ENCODE results near the gene EGFL8. TPM values are rescaled to one million over a fixed set of nuclear protein-coding genes. Genes with fewer than 3 reads are reported as not detected.

EGFL8 gene
- total RNA-seq, 2 experiments from 2014 or later = 11.4 to 13.1 TPM

DNA sequence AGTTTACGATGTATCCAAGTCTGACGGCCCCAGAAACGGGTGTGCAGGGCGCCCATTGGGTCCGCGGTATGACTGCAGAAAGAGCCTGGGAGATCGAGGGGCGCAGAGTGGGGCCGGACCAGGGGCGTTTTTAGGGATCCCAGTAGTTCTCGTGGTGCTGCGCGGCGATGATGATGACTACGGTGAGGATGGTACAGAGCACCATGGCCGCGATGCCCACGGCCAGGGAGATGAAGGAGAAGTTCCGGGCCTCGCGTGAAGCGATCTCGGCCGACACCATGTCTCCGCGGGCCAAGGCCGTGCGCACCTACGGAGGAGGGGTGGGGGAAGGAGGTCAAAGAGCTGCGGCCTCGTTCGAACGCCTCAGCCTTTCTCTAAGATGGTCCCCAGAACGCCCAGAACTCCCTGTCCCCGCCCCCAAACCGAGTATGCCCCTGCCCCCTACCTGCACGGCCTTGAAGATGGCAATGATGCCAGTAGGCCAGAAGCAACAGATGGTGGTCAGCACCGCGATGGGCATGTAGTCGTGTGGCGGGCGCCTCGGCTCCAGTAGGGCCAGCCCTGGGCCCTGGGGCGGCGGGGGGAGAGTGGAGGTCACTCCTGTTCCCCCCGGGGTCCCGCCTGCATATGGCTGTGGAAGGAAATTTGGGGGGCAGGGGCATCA, 15.2 kb upstream of the EGFL8 start:
- CTCF ChIA-PET = interaction anchor here (0.8 kb wide), 1 partner anchor 21 kb away, joined by 3 read pairs; the partner anchor contains the start of gene ATF6B
- peaks cover 63% of the 10 kb centered on the region for H3K27me3 Mint-ChIP-seq

GRCh38 chr6:32149932-32150870, 14.2 kb upstream of the EGFL8 start:
- Mint-ChIP-seq H3K27me3 (peaks cover 63% of the 10 kb centered on the region), H3K9me3 (ENCODE audit: low read depth) (no peaks in the 10 kb centered on the region), H3K36me3 (no peaks in the 10 kb centered on the region), H3K27ac (no peak overlapping the region), H3K4me1 (peaks cover 25% of the 10 kb centered on the region), H3K4me3 (no peak overlapping the region)
- DNase-seq (no peak), ATAC-seq (no peak)
- CTCF ChIA-PET = interaction anchor here (1.4 kb wide), 1 partner anchor 27 kb away, joined by 3 read pairs; no protein-coding TSS in a partner anchor

More for the DNA sequence above, 15.2 kb upstream of the EGFL8 start:
- ATAC-seq (peak; percentile 5), DNase-seq (no peak)
- peak overlapping the region; percentile 61 for H3K4me3 Mint-ChIP-seq
- H3K4me1 Mint-ChIP-seq = peaks cover 19% of the 10 kb centered on the region
- H3K9me3 Mint-ChIP-seq (ENCODE audit: low read depth) = no peaks in the 10 kb centered on the region
- H3K27ac Mint-ChIP-seq = peak overlapping the region; percentile 53
- no peaks in the 10 kb centered on the region for H3K36me3 Mint-ChIP-seq

- Mint-ChIP-seq H3K4me3 (no peak overlapping the region), H3K9me3 (ENCODE audit: low read depth) (no peaks in the 10 kb centered on the region), H3K4me1 (peaks cover 32% of the 10 kb centered on the region), H3K27me3 (peaks cover 57% of the 10 kb centered on the region), H3K36me3 (peaks cover 1% of the 10 kb centered on the region), H3K27ac (no peak overlapping the region)
- CTCF ChIA-PET = interaction anchor here (1.4 to 1.6 kb wide), 3 partner anchors 21 to 44 kb away, joined by 3 to 5 read pairs (median 3); no protein-coding TSS in a partner anchor
- DNase-seq = no peak
- ATAC-seq = no peak
These were observed 13.1 kb upstream of the EGFL8 start for GRCh38 chr6:32151181-32151862.

DNA sequence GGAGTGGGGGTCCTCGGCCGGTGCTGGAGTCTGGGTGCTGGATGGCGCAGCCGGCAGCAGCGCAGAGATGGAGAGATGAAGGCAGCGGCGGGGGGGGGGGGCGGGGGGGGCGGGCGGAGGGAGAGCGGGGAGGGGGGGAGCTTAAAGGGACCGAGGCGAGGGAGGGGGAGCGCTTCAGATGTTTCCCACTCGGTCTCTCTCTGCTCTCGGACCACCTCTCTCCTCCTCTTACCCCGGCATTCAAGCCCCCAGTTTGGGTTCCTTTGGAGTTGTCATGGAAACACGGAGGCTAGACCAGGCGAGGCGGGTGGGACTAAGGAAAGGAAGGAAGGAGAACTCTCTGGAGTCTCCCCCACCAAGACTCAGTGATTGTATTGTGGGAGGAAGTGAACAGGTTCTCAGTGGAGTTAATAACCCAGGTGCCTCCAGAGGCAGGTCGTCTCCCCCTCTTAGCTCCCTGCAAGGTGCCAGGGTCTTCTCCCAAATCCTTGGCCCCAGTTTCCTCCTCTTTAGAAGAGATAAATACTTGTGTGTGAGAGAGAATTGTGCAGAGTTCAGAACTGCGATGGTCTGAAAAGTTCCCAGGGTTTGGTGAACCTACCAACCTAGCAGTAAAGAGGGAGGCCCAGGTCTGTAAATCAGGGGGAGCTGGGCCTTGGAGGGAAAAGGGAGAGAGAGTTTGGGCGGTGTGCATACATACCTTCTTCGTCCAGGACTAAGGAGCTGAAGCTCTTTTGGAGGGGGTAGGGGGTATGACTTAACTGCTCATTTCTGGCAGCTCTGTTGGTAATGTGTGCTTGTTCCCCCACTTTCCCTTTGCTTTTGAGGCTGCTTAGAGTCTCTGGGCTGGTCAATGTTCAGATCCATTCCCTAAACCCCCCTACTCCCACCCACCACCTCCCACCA, 12.3 kb upstream of the EGFL8 start, which contains the start of gene PRRT1:
TSS of gene PRRT1 (minus strand) at position 77 of the 906 bp plus-strand sequence. CDS start 112 bp downstream, outside the sequence.
- no peak for ATAC-seq
- Mint-ChIP-seq H3K36me3 (peaks cover 1% of the 10 kb centered on the region), H3K27me3 (peaks cover 50% of the 10 kb centered on the region), H3K4me1 (peaks cover 32% of the 10 kb centered on the region), H3K9me3 (ENCODE audit: low read depth) (no peaks in the 10 kb centered on the region), H3K4me3 (no peak within 1 kb of the TSS), H3K27ac (no peak within 1 kb of the TSS)
- CTCF ChIA-PET = interaction anchor here (1.1 to 1.6 kb wide), 4 partner anchors 21 to 43 kb away, joined by 3 to 5 read pairs (median 3); no protein-coding TSS in a partner anchor
- no peak for DNase-seq

GRCh38 chr6:32152769-32153563, 11.4 kb upstream of the EGFL8 start:
- H3K4me1 Mint-ChIP-seq = peaks cover 29% of the 10 kb centered on the region
- peaks cover 42% of the 10 kb centered on the region for H3K27me3 Mint-ChIP-seq
- peak overlapping the region; percentile 86 for H3K4me3 Mint-ChIP-seq
- peaks cover 8% of the 10 kb centered on the region for H3K36me3 Mint-ChIP-seq
- CTCF ChIA-PET = interaction anchor here (1.1 to 1.6 kb wide), 3 partner anchors 21 to 42 kb away, joined by 3 to 5 read pairs (median 3); no protein-coding TSS in a partner anchor
- no peak for ATAC-seq
- no peaks in the 10 kb centered on the region for H3K9me3 Mint-ChIP-seq (ENCODE audit: low read depth)
- H3K27ac Mint-ChIP-seq = no peak overlapping the region
- DNase-seq = no peak

- CTCF ChIA-PET = interaction anchor here (0.9 to 1.3 kb wide), 7 partner anchors 10 to 106 kb away, joined by 3 to 10 read pairs (median 7); partner anchors contain the start of genes ATF6B, EGFL8 and FKBPL
- H3K9me3 Mint-ChIP-seq (ENCODE audit: low read depth) = no peaks in the 10 kb centered on the region
These were observed 10.6 kb upstream of the EGFL8 start, which contains the start of gene PPT2 for GRCh38 chr6:32153564-32154513. PPT2 (plus strand) TSS chr6:32154141; CDS start chr6:32154595, 454 bp downstream.

DNA sequence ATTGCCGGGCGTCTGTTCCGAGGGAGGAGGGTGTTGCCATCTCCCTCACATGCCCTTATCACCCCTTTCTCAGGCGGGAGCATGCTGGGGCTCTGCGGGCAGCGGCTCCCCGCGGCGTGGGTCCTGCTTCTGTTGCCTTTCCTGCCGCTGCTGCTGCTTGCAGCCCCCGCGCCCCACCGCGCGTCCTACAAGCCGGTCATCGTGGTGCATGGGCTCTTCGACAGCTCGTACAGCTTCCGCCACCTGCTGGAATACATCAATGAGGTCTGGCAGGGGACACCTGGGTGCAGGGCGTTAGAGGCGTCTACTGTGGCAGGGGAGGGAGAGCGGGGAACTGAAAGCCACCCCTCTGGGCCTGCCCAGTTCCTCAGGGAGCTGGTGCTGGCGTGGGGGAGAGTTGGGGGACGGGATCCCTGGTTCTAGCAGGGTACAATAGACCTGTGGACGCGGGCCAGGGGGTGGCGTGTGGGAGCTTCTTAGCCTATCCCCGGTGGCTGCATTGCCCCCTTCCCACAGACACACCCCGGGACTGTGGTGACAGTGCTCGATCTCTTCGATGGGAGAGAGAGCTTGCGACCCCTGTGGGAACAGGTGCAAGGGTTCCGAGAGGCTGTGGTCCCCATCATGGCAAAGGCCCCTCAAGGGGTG, 9.8 kb upstream of the EGFL8 start:
- H3K4me3 Mint-ChIP-seq = peak overlapping the region; percentile 86
- ATAC-seq = peak; percentile 84
- peaks cover 9% of the 10 kb centered on the region for H3K36me3 Mint-ChIP-seq
- CTCF ChIA-PET = interaction anchor here (0.9 to 1.3 kb wide), 8 partner anchors 10 to 107 kb away, joined by 3 to 10 read pairs (median 7); partner anchors contain the start of genes ATF6B, EGFL8 and FKBPL
- H3K9me3 Mint-ChIP-seq (ENCODE audit: low read depth) = no peaks in the 10 kb centered on the region
- peaks cover 28% of the 10 kb centered on the region for H3K27me3 Mint-ChIP-seq
- H3K27ac Mint-ChIP-seq = peak overlapping the region; percentile 83
- peaks cover 23% of the 10 kb centered on the region for H3K4me1 Mint-ChIP-seq
- DNase-seq = peak; percentile 84

More at GRCh38 chr6:32153564-32154513, 10.6 kb upstream of the EGFL8 start, which contains the start of gene PPT2:
- ATAC-seq (peak; percentile 67), DNase-seq (peak; percentile 89)
- H3K4me3 Mint-ChIP-seq = peak within 1 kb of the TSS; percentile 86
- peaks cover 9% of the 10 kb centered on the region for H3K36me3 Mint-ChIP-seq
- H3K27me3 Mint-ChIP-seq = peaks cover 33% of the 10 kb centered on the region
- peaks cover 26% of the 10 kb centered on the region for H3K4me1 Mint-ChIP-seq
- H3K27ac Mint-ChIP-seq = peak within 1 kb of the TSS; percentile 83

GRCh38 chr6:32156891-32157290, 7.5 kb upstream of the EGFL8 start:
- H3K4me1 Mint-ChIP-seq = peaks cover 20% of the 10 kb centered on the region
- no peaks in the 10 kb centered on the region for H3K9me3 Mint-ChIP-seq (ENCODE audit: low read depth)
- peaks cover 9% of the 10 kb centered on the region for H3K36me3 Mint-ChIP-seq
- CTCF ChIA-PET = no interaction called here
- H3K27me3 Mint-ChIP-seq = peaks cover 13% of the 10 kb centered on the region
- H3K27ac Mint-ChIP-seq = no peak overlapping the region
- DNase-seq = no peak
- no peak overlapping the region for H3K4me3 Mint-ChIP-seq
- no peak for ATAC-seq

DNA sequence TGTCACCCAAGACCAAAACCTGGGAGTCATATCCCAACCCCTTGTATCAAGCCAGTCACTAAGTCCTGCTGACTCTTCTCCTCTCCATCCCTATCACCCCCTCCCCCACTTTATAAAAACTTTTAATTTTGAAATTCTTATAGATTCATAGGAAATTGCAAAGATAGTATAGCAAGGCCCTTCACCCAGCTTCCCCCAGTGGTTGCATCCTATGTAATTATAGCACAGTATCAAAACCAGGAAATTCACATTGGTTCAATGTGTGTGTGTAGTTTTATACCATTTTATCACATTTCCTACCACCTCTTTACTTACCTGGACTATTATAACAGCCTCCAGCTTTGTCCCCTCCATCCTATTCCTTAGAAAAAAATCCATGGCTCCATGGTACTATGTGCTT, 6.3 kb upstream of the EGFL8 start:
- DNase-seq (no peak), ATAC-seq (no peak)
- peaks cover 2% of the 10 kb centered on the region for H3K27me3 Mint-ChIP-seq
- H3K9me3 Mint-ChIP-seq (ENCODE audit: low read depth) = no peaks in the 10 kb centered on the region
- H3K4me3 Mint-ChIP-seq = no peak overlapping the region
- no peak overlapping the region for H3K27ac Mint-ChIP-seq
- peaks cover 9% of the 10 kb centered on the region for H3K36me3 Mint-ChIP-seq
- H3K4me1 Mint-ChIP-seq = peaks cover 18% of the 10 kb centered on the region
- CTCF ChIA-PET = interaction anchor here (1.1 kb wide), 1 partner anchor 39 kb away, joined by 4 read pairs; no protein-coding TSS in a partner anchor

All from activated CD8-positive, alpha-beta memory T cell treated with anti-CD3 and anti-CD28 coated beads, Interleukin-2, amount 10 ng/mL, durations not matched to agents 7 days and 5 days (primary cell).